ENCODE measurements around the gene LCN15.
"Not testable (repeated sequence)": the region's sequence is repeated elsewhere in the genome, so short reads cannot be mapped to it uniquely, and the experiment has no call there.

The LCN15 gene

DNA sequence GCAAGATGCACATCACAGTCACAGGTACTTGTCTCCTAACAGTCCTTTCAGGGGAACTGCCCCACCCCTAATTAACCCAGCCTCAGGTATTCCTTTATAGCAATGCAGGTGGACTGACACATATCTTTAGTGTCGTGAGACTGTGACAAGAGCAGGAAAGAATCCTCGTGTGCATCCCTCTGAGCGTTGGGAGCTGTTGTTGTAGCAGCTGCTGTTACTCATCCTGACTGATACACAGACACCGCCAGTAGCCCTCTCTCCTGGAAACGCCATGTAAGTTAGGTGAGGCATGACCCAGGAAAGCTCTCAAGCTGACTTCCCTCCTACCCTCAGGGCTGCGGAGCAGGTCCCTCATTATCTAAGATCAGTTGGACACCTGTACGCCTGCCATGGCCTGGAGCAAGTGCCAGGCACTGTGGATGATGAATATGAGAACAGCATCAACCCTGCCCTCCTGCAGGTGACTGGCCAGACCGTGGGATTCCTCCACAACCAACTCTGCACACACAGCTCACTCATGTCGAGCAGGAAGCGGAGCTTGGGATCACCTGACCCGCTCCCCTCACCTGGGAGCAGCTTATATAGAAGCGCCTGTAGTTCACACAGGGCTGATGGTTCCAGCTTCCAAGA lies 10.2 kb upstream of the LCN15 start:
- no peak for DNase-seq (ENCODE audit: low spot score)

DNA sequence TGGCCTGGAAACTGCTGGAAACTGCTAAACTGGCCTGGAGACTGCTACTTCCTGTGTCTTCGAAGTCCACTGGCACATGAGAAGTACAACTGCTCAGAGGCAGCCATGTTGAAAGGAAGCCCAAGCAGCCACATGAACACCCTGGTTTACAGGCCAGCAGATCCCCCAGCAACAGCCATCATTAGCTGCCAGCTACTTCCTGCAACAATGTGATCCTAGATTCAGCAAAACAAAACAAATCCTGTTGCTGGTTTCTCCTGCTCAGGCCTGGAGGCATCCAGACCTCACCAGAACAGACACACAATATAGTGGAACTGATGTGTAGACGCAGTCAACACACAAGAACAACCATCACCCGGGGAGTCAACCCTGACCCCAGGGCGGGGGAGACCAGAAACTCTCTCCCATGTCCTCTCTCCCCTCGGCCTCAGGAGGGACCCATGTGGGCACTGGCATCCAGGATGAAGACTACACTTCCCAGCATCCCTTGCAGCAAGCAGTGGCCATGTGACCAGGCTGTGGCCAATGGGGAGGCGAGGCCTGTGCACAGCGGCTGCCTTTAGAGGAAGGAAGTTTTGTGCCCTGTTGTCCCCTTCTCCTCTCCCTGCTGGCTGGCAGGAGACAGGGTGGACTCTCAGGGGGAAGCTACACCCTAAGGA lies 9.2 kb upstream of the LCN15 start:
- DNase-seq (ENCODE audit: low spot score) = no peak

DNA sequence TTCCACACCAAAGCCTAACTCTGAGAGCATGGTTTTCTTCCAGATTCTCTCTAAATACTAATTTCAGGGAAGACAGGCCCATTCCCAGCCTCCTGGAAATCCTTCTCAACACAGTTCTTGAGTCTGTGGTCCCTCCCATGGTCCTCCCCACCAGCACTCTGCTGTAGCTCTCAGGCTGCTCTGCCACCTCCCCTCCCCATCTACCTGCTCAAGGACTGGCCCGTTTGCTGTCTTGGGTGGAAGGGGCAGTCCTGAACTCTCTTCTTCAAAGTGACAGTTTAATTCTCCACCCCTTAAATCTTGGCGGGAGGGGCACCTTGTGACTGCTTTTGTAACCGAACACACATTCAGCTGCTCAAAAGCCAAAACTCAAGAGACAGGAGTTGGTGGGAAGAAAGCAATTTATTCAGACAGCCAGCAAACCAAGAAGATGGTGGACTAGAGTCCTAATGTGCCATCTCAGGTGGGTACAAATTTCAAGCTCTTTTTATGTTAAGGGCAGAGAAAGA lies 7.6 kb upstream of the LCN15 start:
- DNase-seq (ENCODE audit: low spot score) = no peak

DNA sequence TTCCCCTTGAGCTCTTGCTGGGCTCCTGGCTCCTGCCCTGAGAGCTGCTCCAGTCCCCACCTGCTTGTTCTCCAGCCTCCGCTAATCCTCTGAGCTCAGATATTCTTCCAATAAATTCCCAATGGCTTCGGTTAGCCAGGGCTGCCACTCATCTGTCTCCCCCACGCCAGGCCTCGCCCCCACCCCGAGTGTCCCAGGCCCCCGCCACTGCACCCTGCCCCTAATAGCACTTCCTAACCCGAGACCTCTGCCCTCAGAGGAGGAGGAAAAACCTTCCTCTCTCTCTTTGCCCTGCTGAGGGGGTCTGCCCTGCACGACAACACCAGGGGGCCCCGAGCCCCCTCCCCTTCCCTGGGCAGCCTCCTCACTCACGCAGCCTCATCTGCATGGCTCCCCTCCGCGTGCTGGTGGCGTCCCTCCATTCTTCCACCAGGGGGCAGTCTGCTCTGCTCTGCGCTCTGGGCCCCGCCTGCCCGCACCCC lies 5.4 kb upstream of the LCN15 start:
- DNase-seq (ENCODE audit: low spot score) = no peak

DNA sequence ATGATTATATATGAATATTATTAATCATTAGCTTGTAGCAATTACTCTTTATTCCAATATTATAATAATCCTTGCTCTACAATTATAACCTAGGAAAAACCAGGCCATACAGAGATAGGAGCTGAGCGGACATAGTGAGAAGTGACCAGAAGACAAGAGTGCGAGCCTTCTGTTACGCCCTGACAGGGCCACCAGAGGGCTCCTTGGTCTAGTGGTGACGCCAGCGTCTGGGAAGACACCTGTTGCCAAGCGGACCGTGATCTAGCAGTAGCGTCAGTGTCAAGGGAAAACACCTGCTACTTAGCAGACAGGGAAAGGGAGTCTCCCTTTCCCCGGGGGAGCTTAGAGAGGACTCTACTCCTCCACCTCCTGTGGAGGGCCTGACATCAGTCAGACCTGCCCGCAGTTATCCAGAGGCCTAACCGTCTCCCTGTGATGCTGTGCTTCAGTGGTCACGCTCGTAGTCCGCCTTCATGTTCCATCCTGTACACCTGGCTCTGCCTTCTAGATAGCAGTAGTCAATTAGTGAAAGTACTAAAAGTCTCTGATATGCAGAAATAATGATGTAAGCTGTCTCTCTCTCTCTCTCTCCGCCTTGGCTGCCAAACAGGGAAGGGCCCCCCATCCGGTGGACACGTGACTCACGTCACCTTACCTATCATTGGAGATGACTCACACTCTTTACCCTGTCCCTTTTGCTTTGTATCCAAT lies 2.2 kb upstream of the LCN15 start:
- DNase-seq (ENCODE audit: low spot score) = not testable (repeated sequence)

DNA sequence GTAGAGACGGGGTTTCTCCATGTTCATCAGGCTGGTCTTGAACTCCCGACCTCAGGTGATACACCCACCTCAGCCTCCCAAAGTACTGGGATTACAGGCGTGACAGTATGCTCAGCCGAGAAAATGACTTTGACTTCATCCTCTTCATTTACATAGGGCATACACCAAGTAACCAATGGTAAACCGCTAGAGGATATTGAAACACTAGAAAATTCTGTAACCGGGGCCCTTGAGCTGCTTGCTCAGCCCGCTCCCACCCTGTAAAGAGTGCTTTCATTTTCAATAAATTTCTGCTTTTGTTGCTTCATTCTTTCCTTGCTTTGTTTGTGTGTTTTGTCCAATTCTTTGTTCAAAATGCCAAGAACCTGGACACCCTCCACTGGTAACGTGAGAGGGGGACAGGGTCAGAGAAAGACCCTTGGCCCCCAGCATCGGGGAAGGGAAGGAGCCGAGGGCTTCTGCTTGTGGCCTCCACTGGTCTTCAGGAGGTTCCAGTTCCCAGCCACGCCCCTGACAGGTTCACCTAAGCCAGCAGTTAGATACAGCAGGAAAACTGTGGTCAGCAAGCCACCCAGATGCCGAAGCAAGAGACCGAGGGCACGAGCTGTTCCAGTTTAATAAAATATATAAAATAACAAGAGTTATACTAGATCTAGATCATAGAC lies 1.6 kb upstream of the LCN15 start:
- DNase-seq (ENCODE audit: low spot score) = not testable (repeated sequence)

DNA sequence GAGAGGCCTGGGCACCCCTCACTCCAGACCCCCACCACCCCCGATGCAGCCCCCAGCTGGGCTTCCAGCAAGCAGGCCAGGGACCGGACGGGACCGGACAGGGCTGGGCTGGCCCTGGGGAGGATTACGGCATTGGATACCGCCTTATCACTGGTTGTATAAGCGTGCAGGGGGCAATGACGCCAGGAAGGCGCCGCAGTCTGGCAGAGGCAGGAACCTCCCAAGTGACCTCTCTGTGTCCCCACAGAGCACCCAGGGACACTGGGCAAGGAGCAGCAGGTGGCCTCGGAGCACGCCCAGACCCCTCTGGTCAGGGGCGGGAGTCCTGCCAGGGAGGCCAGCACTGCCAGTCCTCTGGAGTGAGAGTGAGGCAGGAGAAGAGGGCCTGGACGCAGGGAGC lies 723 bp upstream of the LCN15 start:
- DNase-seq (ENCODE audit: low spot score) = no peak

DNA sequence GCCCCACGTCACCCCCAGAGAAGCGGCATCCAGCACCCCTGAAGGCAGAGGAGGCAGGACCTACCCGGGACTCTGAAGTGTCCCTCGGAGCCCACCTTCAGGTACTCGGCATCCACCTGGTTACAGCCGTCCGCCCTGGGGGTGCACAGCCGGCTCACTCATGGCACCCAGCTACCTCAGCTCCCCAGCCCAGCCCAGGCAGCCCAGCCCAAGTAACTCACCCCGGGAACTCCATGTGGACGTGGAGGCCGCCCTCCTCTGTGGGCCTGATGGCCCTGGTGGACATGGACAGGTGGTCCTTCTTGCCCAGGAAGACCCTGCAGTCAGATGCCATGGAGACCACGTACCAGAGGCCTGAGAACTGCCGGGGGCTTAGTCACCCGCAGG lies 676 bp downstream of the LCN15 start:
- no peak for DNase-seq (ENCODE audit: low spot score)

DNA sequence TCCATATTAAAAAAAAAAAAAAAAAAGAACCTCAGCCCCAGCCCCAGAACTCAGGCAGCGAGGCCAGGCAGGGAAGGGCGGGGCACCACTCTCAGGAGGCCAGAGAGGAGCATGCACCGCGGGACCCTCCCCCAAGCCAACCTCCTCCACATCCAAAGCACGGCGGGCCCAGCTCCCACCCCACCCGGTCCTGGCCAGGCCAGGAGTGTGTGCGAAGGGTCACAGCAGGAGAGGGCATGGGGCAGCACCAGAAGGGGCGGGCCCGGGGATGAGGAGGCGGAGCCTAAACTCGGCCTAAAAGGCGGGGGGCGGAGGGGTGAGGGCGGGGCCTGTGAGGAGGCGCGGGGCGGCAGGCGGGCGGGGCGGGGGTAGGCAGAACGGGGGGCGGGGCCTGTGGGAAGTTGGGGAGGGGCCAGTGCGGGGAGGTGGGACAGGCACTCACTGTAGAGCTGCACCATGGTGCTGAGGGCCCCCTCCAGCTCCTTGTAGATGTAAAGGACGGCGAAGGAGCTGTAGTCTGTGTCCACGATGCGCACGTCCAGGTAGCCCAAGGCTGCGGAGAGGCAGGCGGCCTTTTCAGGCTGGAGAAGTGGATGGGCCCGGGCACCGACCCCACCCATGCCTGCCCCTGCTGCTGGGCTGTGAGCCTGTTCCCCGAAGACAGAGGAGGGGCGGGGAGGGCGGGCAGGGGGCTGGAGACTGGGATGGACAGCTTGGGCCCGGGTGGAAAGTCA lies 1.2 kb downstream of the LCN15 start:
- no peak for DNase-seq (ENCODE audit: low spot score)

DNA sequence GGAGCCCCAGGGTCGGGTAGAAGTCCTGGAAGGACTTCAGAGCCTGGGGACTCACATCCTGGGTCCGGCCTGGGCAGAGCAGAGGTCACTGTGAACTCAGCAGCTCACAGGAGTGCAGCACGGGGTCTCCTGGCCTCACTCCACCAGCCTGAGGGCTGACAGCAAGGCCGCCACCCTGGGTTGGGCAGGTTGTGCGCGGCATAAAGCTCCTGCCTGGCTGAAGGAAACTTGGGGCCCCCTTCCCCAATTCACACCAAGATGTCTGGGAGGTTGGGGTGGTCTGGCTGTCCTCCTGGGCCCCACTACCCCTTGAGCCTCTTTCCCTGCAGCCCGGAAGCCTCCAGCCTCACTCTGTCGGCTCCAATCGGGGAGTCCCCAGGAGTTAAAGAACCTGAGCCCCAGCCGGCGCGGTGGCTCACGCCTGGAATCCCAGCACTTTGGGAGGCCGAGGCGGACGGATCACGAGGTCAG lies 2.1 kb downstream of the LCN15 start:
- no peak for DNase-seq (ENCODE audit: low spot score)

DNA sequence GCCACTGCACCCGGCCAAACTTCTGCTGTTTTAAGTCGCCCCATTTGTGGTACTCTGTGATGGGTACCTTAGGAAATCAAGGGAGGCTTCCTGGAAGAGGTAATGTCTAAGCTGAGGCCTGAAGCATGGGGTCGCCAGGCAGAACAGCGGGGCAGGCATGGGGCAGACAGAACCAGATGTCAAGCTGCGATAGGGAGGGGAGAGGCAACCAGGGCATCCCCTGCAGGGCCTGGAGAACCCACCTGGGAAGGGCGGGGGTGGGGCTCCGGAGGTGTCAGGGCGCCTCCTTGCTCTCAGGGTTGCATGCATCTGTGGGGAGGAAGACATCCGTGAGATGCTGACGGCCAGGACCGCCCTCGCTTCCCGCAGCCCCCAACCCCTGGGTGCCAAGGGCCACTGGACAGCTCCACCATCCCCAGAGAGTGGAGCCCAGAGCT lies 2.8 kb downstream of the LCN15 start:
- no peak for DNase-seq (ENCODE audit: low spot score)

DNA sequence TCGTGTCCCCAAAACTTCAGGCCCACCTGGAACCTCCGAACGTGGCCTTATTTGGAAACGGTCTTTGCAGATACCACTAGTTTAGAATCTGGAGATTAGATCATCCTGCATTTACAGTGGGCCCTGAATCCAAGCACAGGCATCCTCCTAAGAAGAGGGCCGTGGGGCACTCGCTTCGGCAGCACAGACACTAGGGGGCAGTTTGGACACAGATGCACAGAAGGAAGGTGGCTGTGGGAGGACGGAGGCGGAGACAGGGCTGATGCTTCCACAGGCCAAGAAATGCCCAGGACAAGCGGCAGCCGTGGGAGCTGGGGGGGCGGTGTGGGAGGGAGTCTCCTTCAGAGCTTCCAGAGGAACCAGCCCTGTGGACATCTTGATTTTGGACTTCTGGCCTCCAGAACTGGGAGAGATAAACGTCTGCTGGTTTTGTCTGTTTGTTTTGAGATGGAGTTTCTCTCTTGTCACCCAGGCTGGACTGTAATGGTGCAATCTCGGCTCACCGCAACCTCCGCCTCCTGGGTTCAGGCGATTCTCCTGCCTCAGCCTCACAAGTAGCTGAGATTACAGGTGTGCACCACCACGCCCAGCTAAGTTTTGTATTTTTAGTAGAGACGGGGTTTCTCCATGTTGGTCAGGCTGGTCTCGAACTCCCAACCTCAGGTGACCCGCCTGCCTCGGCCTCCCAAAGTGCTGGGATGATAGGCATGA lies 3.3 kb downstream of the LCN15 start:
- DNase-seq (ENCODE audit: low spot score) = peak; percentile 40

DNA sequence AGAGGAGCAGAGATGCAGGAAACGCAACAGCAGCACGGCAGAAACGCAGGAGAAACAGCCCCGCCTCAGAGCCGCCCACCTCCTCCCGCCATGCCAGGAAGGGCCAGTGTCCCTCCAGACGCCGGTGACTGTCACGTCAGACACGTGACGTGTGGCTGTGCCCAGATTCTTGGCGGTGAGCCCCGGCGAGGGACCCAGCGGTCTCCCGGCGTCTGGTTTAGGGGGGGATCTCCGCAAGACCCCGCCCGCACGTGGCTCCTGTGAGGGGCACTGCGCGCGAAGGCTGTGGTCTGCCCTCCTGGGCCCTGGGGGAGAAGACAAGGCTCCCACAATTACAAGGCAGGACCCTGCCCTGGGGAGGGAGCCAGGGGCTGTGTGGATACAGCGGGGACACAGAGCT lies 3.9 kb downstream of the LCN15 start:
- DNase-seq (ENCODE audit: low spot score) = no peak

DNA sequence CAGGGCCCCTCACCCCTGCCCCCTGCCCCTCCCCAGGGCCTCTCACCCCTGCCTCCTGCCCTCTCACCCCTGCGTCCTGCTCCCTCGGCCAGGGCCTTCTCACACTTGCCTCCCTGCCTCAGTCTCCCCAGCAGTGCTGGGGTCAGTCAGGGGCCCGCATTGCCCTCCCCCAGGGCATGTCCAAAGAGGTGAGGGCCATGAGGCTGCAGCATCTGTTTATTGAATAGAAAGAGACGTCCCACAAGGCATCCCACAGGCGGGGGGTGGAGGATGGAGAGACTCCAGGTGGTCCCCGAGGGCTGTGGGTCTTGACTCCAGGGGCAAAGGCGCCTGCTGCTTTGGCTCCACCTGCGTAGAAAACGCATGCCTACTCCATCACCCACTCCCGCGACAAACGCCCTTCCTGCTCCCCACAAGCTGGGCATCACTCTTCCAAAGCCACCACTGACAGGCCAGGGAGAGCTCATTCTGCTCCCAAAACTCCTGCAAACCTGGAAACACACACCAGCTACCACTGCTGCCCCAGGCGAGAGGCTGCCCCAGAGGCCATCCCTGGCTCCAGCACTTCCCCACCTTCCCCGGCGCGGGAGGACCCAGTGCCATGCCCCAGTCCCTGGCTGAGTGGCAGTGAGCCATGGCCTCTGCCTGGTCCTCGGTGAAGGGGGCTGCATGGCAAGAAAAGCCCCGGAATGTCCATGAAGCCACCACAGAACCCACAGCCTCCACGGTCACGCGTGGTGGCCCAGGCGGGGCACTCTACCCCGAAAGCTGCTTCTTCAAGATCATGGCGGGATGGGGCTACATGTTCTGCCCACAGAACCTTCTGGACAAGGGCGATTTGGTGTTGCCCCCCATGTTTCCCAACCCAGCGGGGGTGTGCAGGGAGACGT lies 4.6 kb downstream of the LCN15 start:
- no peak for DNase-seq (ENCODE audit: low spot score)

DNA sequence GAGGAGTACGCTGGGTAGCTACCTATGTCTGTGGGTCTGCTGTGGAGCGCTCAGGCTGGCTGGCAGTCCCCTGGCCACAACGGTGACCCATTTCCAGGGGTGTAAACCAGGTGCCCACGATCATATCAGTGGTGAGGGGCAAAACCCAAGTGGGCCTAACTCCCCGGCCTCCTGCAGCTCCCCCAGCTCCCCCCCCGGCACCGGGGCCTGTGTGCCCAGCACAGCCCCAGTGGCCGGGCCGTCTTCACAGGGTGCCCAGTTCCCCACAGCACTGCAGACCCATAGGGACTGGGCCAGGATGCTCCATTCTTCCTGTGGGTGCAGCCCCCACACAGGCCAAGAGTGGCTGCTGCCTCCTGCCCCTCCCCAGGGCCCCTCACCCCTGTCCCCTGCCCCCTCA lies 5.3 kb downstream of the LCN15 start:
- DNase-seq (ENCODE audit: low spot score) = no peak

DNA sequence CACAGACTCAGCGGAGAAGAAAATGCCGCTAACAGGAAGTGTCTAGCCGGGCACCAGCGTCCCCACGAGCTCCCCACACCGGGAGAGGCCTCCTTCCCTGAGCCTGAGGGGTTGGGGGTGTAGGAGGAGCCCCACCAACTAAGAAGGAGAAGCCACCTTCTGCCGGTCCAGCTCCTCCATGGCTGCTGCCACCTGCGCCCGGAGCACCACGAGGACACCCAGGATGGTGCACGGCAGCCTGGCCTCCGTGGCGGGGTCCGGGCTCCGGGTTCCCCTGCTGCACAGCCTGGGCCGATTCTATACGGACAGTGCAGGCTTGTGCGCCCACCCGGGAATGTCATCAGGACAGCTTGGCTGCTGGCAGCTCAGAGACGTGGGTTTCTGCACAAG lies 6.6 kb downstream of the LCN15 start:
- DNase-seq (ENCODE audit: low spot score) = no peak

DNA sequence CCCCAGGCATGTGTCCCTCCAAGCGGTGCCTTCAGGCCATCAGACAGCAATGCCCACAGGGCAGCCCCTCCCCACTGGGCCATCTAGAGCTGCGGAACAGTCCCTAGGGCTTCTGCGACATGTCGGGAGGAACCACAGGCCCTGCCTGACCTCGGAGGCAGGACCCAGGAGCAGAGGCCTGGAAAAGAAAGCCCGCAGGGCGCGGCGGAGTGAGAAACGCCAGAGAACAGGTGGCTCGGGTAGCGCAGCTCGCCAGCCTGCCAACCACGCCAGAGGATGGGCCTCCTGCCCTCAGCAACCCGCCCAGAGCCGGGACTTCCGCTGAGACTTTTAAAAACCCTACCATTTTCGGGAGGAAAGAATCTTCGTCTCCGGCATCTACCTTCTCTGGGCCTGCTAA lies 7.0 kb downstream of the LCN15 start:
- no peak for DNase-seq (ENCODE audit: low spot score)

DNA sequence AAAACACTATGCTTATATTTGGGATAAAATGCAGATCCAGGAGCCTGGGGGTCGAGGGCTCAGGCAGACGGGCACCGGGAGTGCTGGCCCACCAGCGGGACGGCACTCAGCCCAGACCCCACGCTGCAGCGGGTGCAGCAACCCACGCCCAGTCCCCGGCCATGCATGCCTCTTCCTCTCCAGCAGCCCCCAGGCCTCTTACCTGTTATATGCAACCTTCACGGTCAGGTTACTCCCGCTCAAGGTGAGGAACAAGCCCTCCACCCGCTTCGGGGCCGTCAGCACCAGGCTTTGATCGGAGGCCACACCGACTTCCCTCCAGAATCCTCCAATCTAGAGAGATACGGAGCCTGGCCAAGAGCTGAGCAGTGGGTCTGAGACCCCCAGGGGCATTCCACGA lies 7.5 kb downstream of the LCN15 start:
- no peak for DNase-seq (ENCODE audit: low spot score)

DNA sequence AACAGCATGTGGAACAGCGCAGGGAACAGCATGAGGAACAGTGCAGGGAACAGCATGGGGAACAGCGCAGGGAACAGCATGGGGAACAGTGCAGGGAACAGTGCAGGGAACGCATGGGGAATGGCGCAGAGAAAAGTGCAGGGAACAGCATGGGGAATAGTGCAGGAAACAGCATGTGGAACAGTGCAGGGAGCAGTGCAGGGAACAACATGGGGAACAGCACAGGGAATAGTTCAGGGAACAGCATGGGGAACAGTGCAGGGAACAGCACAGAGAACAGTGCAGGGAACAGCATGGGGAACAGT lies 8.2 kb downstream of the LCN15 start:
- no peak for DNase-seq (ENCODE audit: low spot score)

All from kidney capillary endothelial cell (primary cell).